Measurements from ENCODE around the gene OR6C4. TPM values are rescaled to one million over a fixed set of nuclear protein-coding genes. Genes with fewer than 3 reads are reported as not detected.

OR6C4 gene
- total and polyA plus RNA-seq, 7 experiments from 2014 or later: not detected

Other genes starting within 250 kb of the OR6C4 start
- not detected for gene OR6C1, start 235.3 kb upstream of the OR6C4 start, total RNA-seq
- gene OR6C1, start 235.3 kb upstream of the OR6C4 start, polyA plus RNA-seq: not detected
- gene OR6C3, start 218.9 kb upstream of the OR6C4 start, total RNA-seq: not detected
- gene OR6C3, start 218.9 kb upstream of the OR6C4 start, polyA plus RNA-seq: not detected
- not detected for gene OR6C75, start 186.6 kb upstream of the OR6C4 start, total RNA-seq
- gene OR6C75, start 186.6 kb upstream of the OR6C4 start, polyA plus RNA-seq: not detected
- not detected for gene OR6C65, start 149.1 kb upstream of the OR6C4 start, total RNA-seq
- not detected for gene OR6C65, start 149.1 kb upstream of the OR6C4 start, polyA plus RNA-seq
- not detected for gene OR6C76, start 123.3 kb upstream of the OR6C4 start, total RNA-seq
- gene OR6C76, start 123.3 kb upstream of the OR6C4 start, polyA plus RNA-seq: not detected
- gene OR6C2, start 105.5 kb upstream of the OR6C4 start, total RNA-seq: not detected
- not detected for gene OR6C2, start 105.5 kb upstream of the OR6C4 start, polyA plus RNA-seq
- not detected for gene OR6C70, start 79.5 kb upstream of the OR6C4 start, total RNA-seq
- not detected for gene OR6C70, start 79.5 kb upstream of the OR6C4 start, polyA plus RNA-seq
- not detected for gene OR6C68, start 57.2 kb upstream of the OR6C4 start, total RNA-seq
- not detected for gene OR6C68, start 57.2 kb upstream of the OR6C4 start, polyA plus RNA-seq
- under 1 TPM in 1 of 5 experiments, not detected in 4; 0.24 TPM for gene OR2AP1, start 22.9 kb downstream of the OR6C4 start, total RNA-seq
- not detected for gene OR2AP1, start 22.9 kb downstream of the OR6C4 start, polyA plus RNA-seq
- gene OR10P1, start 87.3 kb downstream of the OR6C4 start, total RNA-seq: not detected
- gene OR10P1, start 87.3 kb downstream of the OR6C4 start, polyA plus RNA-seq: not detected
- gene ITGA7, start 158.3 kb downstream of the OR6C4 start, total RNA-seq: 1 to 10 TPM; 1.4 to 4.6 (median 3.6) TPM
- not detected for gene ITGA7, start 158.3 kb downstream of the OR6C4 start, polyA plus RNA-seq
- gene BLOC1S1, start 166.4 kb downstream of the OR6C4 start, total RNA-seq: 100 to 1,000 TPM in 1 of 5 experiments, 10 to 100 TPM in 4; 37.6 to 112 (median 71.5) TPM
- gene BLOC1S1, start 166.4 kb downstream of the OR6C4 start, polyA plus RNA-seq: 100 to 1,000 TPM in 1 of 2 donors, 10 to 100 TPM in 1; 83.5 to 102 TPM
- 10 to 100 TPM; 14.6 to 24.9 (median 15.9) TPM for gene RDH5, start 170.8 kb downstream of the OR6C4 start, total RNA-seq
- gene RDH5, start 170.8 kb downstream of the OR6C4 start, polyA plus RNA-seq: 1 to 10 TPM in 1 of 2 donors, under 1 TPM in 1; 0.67 to 1.3 TPM
- 100 to 1,000 TPM in 2 of 5 experiments, 10 to 100 TPM in 3; 43.2 to 216 (median 54.3) TPM for gene CD63, start 179.4 kb downstream of the OR6C4 start, total RNA-seq
- gene CD63, start 179.4 kb downstream of the OR6C4 start, polyA plus RNA-seq: 10 to 100 TPM; 68.7 to 69.8 TPM
- 10 to 100 TPM in 3 of 5 experiments, 1 to 10 TPM in 2; 6.6 to 16.2 (median 12.0) TPM for gene GDF11, start 193.5 kb downstream of the OR6C4 start, total RNA-seq
- gene GDF11, start 193.5 kb downstream of the OR6C4 start, polyA plus RNA-seq: under 1 TPM; 0.79 TPM